AG09309 (cell line): ENCODE measurements around the gene ZFP1.

ENCODE experiments used
- DNase-seq: peaks from one replicate; pipeline ENCODE4 v3.0.0-alpha.2; 2010; ENCODE audit warnings: low read depth
- H3K4me3 ChIP-seq: 2 replicates; pipeline ENCODE4 v1.5.1; 2011; ENCODE audit warnings: mild to moderate bottlenecking, low read depth, low read length, moderate library complexity; ENCODE audit not compliant: control insufficient read depth
- TF ChIP-seq, protein P1 (sequence below): IDR thresholded peaks from 2 replicates; pipeline ENCODE4 v1.5.1; 2011; ENCODE audit warnings: mild to moderate bottlenecking, low read depth, low read length, inconsistent platforms; ENCODE audit not compliant: insufficient read depth, control insufficient read depth; ENCODE audit errors: missing control alignments

The ZFP1 gene

DNA sequence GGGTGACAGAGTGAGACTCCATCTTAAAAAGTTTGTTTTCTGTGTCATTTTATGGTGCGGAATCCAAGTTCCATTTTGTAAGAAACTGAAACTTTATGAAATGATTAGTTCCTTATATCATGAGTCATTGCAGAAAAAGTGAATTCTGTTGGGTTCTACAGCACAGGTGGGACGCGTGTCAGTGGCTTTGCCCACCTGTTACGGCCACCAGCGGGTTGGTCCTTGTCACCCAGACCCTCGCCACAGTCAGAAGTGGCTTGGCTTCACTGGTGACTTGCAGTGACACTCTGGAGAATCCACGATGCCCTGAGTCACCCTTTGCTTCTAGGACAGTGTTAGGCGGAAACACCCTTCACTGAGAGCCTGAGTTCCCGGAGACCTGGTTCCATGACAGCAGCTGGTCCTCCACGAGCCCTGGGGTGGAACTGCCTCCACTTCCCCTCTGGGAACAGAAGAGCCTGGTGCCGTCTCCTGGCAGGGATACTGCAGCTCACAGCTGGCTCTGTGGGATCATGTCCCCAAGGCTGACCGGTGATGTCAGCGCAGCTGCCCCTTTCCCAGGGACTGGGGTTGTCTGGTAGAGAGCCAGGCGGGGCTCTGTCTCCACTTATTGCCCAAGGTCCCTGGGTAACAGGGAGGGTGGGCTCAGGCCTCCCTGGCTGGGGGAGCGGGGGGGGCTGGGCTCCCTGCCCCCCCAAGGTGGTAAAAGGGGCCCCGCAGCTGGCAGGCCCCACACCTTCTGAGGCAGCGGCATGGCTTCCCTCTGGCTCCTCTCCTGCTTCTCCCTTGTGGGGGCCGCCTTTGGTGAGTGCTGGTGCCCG lies 70.1 kb downstream of the ZFP1 start, which contains the start of gene CTRB1:
Gene CTRB1, plus strand, starts transcription at position 733 of the 821 bp plus-strand sequence. Its CDS starts 20 bp downstream, at position 753.
- no peak within 1 kb of the TSS for H3K4me3 ChIP-seq

DNA sequence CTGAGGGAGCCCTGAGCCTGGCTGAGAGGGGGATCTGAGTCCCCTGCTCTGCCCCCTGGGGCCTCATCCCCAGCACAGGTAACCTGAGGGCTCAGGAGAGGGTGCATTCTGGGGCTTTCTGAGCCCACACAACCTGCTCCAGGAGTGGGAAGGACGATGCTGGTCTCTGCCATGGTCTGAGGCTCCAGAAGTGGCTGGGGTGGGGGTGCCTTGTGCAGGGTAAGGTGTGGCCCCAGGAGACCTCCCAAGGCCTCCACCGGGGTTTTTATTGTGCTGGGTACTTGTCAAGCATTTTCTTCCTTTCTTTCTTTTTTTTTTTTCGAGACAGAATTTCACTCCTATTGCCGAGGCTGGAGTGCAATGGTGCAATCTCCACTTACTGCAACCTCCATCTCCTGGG lies 70.8 kb downstream of the ZFP1 start:
- TF ChIP-seq, protein P1, sequence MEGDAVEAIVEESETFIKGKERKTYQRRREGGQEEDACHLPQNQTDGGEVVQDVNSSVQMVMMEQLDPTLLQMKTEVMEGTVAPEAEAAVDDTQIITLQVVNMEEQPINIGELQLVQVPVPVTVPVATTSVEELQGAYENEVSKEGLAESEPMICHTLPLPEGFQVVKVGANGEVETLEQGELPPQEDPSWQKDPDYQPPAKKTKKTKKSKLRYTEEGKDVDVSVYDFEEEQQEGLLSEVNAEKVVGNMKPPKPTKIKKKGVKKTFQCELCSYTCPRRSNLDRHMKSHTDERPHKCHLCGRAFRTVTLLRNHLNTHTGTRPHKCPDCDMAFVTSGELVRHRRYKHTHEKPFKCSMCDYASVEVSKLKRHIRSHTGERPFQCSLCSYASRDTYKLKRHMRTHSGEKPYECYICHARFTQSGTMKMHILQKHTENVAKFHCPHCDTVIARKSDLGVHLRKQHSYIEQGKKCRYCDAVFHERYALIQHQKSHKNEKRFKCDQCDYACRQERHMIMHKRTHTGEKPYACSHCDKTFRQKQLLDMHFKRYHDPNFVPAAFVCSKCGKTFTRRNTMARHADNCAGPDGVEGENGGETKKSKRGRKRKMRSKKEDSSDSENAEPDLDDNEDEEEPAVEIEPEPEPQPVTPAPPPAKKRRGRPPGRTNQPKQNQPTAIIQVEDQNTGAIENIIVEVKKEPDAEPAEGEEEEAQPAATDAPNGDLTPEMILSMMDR, result no peak
- no peak overlapping the region for H3K4me3 ChIP-seq
- DNase-seq, result no peak

More for the DNA sequence above, 70.1 kb downstream of the ZFP1 start, which contains the start of gene CTRB1:
- DNase-seq, result no peak
- TF ChIP-seq, protein P1, result no peak

DNA sequence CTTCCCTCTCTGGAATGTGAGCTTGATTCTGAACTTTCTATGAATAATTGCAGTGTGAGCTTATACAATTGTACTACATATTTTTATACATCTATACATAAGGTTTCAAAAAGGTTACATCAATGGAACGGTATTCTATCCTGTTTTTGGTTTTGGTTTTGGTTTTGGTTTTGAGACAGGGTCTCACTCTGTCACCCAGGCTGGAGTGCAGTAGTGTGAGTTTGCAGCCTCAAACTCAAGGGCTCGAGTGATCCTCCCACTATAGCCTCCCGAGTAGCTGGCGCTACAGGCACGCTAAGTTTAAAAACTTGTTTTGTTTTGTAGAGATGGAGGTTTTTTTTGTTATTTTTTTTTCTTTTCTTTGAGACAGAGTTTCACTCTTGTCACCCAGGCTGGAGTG lies 71.5 kb downstream of the ZFP1 start:
- H3K4me3 ChIP-seq, result no peak overlapping the region
- no peak for DNase-seq
- TF ChIP-seq, protein P1, result no peak
